Measurements from ENCODE around the gene ZNF592.

ZNF592 gene, protein sequence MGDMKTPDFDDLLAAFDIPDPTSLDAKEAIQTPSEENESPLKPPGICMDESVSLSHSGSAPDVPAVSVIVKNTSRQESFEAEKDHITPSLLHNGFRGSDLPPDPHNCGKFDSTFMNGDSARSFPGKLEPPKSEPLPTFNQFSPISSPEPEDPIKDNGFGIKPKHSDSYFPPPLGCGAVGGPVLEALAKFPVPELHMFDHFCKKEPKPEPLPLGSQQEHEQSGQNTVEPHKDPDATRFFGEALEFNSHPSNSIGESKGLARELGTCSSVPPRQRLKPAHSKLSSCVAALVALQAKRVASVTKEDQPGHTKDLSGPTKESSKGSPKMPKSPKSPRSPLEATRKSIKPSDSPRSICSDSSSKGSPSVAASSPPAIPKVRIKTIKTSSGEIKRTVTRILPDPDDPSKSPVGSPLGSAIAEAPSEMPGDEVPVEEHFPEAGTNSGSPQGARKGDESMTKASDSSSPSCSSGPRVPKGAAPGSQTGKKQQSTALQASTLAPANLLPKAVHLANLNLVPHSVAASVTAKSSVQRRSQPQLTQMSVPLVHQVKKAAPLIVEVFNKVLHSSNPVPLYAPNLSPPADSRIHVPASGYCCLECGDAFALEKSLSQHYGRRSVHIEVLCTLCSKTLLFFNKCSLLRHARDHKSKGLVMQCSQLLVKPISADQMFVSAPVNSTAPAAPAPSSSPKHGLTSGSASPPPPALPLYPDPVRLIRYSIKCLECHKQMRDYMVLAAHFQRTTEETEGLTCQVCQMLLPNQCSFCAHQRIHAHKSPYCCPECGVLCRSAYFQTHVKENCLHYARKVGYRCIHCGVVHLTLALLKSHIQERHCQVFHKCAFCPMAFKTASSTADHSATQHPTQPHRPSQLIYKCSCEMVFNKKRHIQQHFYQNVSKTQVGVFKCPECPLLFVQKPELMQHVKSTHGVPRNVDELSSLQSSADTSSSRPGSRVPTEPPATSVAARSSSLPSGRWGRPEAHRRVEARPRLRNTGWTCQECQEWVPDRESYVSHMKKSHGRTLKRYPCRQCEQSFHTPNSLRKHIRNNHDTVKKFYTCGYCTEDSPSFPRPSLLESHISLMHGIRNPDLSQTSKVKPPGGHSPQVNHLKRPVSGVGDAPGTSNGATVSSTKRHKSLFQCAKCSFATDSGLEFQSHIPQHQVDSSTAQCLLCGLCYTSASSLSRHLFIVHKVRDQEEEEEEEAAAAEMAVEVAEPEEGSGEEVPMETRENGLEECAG (N-terminal part only)

DNA sequence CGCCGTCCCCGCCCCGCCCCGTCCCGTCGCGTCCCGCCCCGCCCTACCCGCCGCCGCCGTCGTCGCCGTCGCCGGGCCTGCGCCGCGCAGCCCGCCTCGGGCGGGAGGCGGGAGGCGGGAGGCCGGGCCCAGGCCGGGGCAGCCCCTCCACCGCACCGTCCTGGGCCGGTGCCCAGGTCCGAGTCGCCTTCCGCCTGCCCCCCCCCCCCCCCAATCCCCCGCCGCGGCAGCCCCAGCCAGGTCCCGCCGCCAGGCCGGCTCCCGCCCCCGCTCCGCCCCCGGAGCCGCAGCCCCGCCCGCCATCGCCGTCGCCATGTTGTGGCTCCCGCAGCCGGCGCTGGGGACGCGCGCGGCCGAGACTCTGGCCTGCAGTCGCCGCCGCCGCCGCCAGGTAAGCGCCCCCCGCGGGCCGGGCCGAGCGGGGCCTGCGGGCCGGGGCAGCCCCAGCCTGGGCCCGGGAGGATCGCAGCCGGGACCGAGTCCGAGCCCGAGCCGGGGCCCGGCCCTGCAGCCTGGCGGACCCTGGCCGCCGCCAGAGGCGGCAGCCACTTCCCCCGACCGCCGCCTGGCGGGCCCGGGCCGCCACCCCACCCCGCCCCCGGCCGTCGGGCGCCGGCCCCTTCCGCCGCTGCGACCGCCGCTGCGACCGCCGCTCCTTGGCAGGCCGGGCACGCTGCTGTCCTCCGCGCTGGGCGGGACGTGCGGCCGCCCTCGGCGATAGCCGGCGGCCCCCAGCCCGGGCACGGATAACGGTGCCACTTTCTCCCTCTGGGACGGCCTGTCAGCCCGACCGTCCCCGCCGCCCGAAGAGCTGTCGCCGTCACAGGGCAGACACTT lies at the start of gene ZNF592:
TSS of gene ZNF592 (plus strand) at position 319 of the 837 bp plus-strand sequence. CDS start 34,084 bp downstream, outside the sequence.
- peak within 1 kb of the TSS; percentile 78 for H3K4me3 ChIP-seq (ENCODE audit: low read depth, low read length)
- TF ChIP-seq, protein P1, sequence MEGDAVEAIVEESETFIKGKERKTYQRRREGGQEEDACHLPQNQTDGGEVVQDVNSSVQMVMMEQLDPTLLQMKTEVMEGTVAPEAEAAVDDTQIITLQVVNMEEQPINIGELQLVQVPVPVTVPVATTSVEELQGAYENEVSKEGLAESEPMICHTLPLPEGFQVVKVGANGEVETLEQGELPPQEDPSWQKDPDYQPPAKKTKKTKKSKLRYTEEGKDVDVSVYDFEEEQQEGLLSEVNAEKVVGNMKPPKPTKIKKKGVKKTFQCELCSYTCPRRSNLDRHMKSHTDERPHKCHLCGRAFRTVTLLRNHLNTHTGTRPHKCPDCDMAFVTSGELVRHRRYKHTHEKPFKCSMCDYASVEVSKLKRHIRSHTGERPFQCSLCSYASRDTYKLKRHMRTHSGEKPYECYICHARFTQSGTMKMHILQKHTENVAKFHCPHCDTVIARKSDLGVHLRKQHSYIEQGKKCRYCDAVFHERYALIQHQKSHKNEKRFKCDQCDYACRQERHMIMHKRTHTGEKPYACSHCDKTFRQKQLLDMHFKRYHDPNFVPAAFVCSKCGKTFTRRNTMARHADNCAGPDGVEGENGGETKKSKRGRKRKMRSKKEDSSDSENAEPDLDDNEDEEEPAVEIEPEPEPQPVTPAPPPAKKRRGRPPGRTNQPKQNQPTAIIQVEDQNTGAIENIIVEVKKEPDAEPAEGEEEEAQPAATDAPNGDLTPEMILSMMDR (IDR thresholded peaks at IDR 0.05; ENCODE audit: borderline replicate concordance, insufficient read depth, low read depth, low read length) = peak; percentile 37; the same call in 1 of the 2 replicates

- H3K4me3 ChIP-seq (ENCODE audit: low read depth, low read length) = no peak overlapping the region
- TF ChIP-seq, protein P1 (IDR thresholded peaks at IDR 0.05; ENCODE audit: borderline replicate concordance, insufficient read depth, low read depth, low read length) = no peak
These were observed 48.7 kb upstream of the ZNF592 start for GRCh38 chr15:84699538-84700191.

DNA sequence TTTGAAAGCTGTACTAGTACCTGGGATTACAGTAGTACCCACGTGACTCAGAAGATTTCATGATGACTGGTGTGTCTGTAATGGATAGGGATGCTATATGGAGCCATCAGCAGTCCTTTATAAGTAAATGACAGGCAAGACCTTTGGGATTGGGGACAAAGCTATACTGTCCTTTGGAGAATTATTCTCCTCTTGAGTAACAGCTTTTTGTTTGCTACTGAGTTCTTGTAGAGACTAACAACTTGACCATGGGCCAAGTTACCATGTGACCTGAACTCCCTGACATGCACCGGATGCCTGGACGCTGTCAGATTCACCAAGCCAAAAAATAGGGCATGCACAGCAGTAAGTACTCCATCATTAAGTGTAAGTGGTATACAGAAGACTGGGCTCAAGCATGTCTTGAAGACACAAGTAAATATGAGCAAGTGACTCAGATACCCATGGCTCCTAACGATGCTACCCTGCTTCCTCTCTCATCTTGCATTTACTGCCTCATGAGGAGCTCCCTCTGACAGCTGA lies 45.4 kb upstream of the ZNF592 start:
- H3K4me3 ChIP-seq (ENCODE audit: low read depth, low read length) = no peak overlapping the region
- TF ChIP-seq, protein P1 (IDR thresholded peaks at IDR 0.05; ENCODE audit: borderline replicate concordance, insufficient read depth, low read depth, low read length) = no peak

GRCh38 chr15:84703808-84704207 lies 44.6 kb upstream of the ZNF592 start:
- TF ChIP-seq, protein P1 (IDR thresholded peaks at IDR 0.05; ENCODE audit: borderline replicate concordance, insufficient read depth, low read depth, low read length) = no peak
- no peak overlapping the region for H3K4me3 ChIP-seq (ENCODE audit: low read depth, low read length)

DNA sequence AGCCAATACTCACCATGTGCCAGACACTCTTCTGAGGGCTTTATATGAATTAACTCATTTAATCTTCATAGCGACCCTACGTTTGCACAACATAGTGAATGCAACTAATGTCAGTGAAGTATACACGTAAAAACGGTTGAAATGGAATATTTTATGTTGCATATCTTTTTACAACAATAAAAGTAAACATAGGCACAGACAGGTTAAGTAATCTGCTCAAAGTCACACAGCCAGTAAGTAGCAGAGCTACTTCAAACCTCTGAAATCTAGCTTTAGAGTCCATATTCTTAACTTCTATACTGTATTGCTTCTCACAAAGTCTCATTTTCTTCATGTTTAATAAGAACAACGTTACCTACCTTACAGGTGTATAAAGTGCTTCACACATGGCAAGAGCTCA lies 34.0 kb upstream of the ZNF592 start:
- TF ChIP-seq, protein P1 (IDR thresholded peaks at IDR 0.05; ENCODE audit: borderline replicate concordance, insufficient read depth, low read depth, low read length) = no peak
- no peak overlapping the region for H3K4me3 ChIP-seq (ENCODE audit: low read depth, low read length)

Data from GM12875 (cell line).